Left lung (tissue), 10 donors: ENCODE results near the gene NSRP1. TPM values are rescaled to one million over a fixed set of nuclear protein-coding genes. Genes with fewer than 3 reads are reported as not detected.

ENCODE experiments used
- ATAC-seq: fragments of 200-7000 bp; cut with Tn5 transposase; one replicate; pipeline ENCODE4 v1.9.1; 2020; ENCODE audit warnings: moderate library complexity
- DNase-seq, 4 donors: peaks; one replicate each; pipeline ENCODE4 v3.0.0-alpha.2; 2013 to 2020
- H3K27ac ChIP-seq, 2 donors: fragments of 200-600 bp; sonication (generic) in 1 of 2; one replicate each; pipeline versions ENCODE4 v1.5.0 to v1.8.0; 2020 to 2021
- H3K27me3 ChIP-seq, 2 donors: fragments of 200-600 bp; sonication (generic) in 1 of 2; one replicate each; pipeline versions ENCODE4 v1.5.0 to v1.8.0; 2020 to 2021
- H3K36me3 ChIP-seq, 2 donors: fragments of 200-600 bp; sonication (generic) in 1 of 2; one replicate each; pipeline versions ENCODE4 v1.5.0 to v1.8.0; 2020 to 2021
- H3K4me1 ChIP-seq, 2 donors: fragments of 200-600 bp; one replicate each; pipeline ENCODE4 v1.8.0; 2021
- H3K4me3 ChIP-seq, 2 donors: fragments of 200-600 bp; sonication (generic) in 1 of 2; one replicate each; pipeline versions ENCODE4 v1.5.0 to v1.8.0; 2020 to 2021; ENCODE audit warnings: mild to moderate bottlenecking in 1 of 2
- H3K9me3 ChIP-seq, 2 donors: fragments of 200-600 bp; sonication (generic) in 1 of 2; one replicate each; pipeline versions ENCODE4 v1.5.0 to v1.8.0; 2020 to 2021
- intact Hi-C, 2 donors: fragments of 100-400 bp; cut with DNase I; formaldehyde crosslinking; loops; one replicate each; pipeline versions ENCODE4 v1.11.2 to v1.14.2; 2022
- polyA plus RNA-seq, 6 donors: library from polyadenylated mRNA; unstranded; fragments of 120-200 nt; gene quantifications; one replicate each; pipeline ENCODE4 v1.2.1, GENCODE V29; 2013; ENCODE audit not compliant: insufficient read length in 6 of 6
- total RNA-seq, 2 donors: library from RNA; stranded (reverse); fragmentation: NEBNext Ultra II Directional; extraction: Animal tissue kit (Norgen Biotek cat#: 25700); gene quantifications; one replicate each; pipeline ENCODE4 v1.2.1, GENCODE V29; 2021
- TF ChIP-seq, protein P1 (sequence below), 2 donors: fragments of 200-600 bp; sonication (generic) in 1 of 2; IDR thresholded peaks; one replicate each; pipeline versions ENCODE4 v1.5.0 to v1.8.0; 2021; ENCODE audit warnings: antibody characterized with exemption in 2 of 2
- donor health status: DM: no; HTN: yes; CAD: no.
- donor health status: DM: no; HTN: no; CAD: no.

The NSRP1 gene
- total and polyA plus RNA-seq, 8 donors: 17.7 to 42.8 (median 38.9) TPM

DNA sequence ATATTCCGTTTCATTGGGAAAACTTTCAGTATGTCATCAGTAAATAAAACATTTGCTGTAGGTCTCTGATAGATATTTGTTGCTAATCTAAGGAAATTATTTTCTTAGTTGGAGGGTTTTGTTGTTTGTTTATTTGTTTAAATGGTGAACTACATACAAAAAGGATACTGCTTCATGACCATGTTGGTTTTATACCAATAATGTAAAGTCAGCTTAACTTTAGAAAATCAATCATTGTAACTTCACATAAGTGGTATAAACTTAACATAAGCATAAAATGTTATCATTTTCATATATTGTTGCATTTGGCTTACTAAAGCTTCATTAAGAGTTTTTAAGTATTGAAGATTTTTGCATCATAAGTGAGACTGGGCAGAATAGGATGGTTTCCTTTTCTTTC, 57.9 kb downstream of the NSRP1 start:
- Histone ChIP-seq H3K9me3 (no peaks in the 10 kb centered on the region), H3K4me3 (no peak overlapping the region), H3K27me3 (no peaks in the 10 kb centered on the region), H3K36me3 (peaks cover 0 to 56% of the 10 kb centered on the region in 2 donors), H3K27ac (no peak overlapping the region), H3K4me1 (no peaks in the 10 kb centered on the region)
- TF ChIP-seq, protein P1, sequence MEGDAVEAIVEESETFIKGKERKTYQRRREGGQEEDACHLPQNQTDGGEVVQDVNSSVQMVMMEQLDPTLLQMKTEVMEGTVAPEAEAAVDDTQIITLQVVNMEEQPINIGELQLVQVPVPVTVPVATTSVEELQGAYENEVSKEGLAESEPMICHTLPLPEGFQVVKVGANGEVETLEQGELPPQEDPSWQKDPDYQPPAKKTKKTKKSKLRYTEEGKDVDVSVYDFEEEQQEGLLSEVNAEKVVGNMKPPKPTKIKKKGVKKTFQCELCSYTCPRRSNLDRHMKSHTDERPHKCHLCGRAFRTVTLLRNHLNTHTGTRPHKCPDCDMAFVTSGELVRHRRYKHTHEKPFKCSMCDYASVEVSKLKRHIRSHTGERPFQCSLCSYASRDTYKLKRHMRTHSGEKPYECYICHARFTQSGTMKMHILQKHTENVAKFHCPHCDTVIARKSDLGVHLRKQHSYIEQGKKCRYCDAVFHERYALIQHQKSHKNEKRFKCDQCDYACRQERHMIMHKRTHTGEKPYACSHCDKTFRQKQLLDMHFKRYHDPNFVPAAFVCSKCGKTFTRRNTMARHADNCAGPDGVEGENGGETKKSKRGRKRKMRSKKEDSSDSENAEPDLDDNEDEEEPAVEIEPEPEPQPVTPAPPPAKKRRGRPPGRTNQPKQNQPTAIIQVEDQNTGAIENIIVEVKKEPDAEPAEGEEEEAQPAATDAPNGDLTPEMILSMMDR (IDR thresholded peaks at IDR 0.05): no peak
- intact Hi-C loops: no loop called here
- no peak for ATAC-seq
- DNase-seq: no peak

DNA sequence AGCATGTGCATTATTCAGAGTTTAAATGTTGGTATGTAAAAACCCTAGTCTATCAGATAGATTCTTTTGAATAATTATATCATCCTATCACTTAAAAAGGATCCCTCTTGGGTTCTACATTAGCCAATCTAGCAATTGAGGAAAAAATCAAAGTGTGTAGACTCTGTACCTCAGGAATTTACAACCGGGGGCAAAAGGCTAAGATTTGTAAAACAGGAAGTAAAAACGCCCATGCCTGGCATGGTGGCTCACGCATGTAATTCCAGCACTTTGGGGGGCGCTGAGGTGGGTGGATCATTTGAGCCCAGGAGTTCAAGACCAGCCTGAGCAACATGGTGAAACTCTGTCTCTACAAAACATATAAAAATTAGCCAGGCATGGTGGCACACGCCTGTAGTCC, 60.2 kb downstream of the NSRP1 start:
- intact Hi-C loops: no loop called here
- Histone ChIP-seq H3K4me3 (no peak overlapping the region), H3K4me1 (no peaks in the 10 kb centered on the region), H3K27me3 (no peaks in the 10 kb centered on the region), H3K36me3 (peaks cover 0 to 79% of the 10 kb centered on the region in 2 donors), H3K9me3 (no peaks in the 10 kb centered on the region), H3K27ac (no peak overlapping the region)
- ATAC-seq (no peak), DNase-seq (no peak)
- TF ChIP-seq, protein P1 (IDR thresholded peaks at IDR 0.05): no peak

DNA sequence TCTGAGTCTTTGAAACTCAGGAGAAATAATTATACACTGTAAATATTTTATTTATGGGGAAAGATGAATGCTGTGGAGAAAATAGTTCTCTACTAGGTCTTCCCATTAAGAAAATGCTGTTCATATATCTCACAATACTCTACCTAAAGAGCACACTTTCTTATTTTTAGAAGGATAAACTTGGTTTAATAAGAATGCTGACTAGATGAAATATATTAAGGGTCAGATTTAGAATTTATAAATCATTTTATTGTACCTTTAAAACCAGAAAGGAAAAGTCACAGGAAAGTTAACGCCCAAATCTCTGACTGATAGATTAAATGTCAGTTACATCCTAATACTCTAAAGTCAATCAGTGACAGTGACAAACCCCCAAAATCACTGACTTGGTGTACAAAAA, 70.1 kb downstream of the NSRP1 start:
- H3K4me3 ChIP-seq: no peak overlapping the region
- H3K4me1 ChIP-seq: no peaks in the 10 kb centered on the region
- ATAC-seq (no peak), DNase-seq (no peak)
- no peaks in the 10 kb centered on the region for H3K9me3 ChIP-seq
- no peaks in the 10 kb centered on the region for H3K27me3 ChIP-seq
- intact Hi-C loops: no loop called here
- peaks cover 0 to 43% of the 10 kb centered on the region in 2 donors for H3K36me3 ChIP-seq
- no peak overlapping the region for H3K27ac ChIP-seq
- TF ChIP-seq, protein P1 (IDR thresholded peaks at IDR 0.05): no peak

DNA sequence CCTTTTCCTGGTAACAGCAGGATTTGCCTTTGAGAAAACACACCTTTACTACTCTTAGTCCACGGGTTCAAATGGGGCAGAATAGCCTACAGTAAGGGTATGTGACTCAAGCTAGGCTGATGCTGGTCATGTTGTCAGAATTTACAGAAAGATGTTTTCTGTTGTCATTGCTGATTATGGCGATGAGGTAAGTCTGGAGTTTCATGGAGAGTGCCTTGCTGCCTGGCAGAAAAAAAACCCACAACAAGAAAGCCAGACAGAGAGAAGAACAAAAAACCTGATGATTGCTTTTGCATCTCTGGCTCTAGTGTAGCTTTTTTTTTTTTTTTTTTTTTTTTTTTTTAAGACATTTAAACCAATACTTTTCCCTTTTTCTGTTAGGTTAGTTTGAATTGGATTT, 71.0 kb downstream of the NSRP1 start:
- intact Hi-C loops: no loop called here
- H3K9me3 ChIP-seq: no peaks in the 10 kb centered on the region
- H3K27ac ChIP-seq: no peak overlapping the region

DNA sequence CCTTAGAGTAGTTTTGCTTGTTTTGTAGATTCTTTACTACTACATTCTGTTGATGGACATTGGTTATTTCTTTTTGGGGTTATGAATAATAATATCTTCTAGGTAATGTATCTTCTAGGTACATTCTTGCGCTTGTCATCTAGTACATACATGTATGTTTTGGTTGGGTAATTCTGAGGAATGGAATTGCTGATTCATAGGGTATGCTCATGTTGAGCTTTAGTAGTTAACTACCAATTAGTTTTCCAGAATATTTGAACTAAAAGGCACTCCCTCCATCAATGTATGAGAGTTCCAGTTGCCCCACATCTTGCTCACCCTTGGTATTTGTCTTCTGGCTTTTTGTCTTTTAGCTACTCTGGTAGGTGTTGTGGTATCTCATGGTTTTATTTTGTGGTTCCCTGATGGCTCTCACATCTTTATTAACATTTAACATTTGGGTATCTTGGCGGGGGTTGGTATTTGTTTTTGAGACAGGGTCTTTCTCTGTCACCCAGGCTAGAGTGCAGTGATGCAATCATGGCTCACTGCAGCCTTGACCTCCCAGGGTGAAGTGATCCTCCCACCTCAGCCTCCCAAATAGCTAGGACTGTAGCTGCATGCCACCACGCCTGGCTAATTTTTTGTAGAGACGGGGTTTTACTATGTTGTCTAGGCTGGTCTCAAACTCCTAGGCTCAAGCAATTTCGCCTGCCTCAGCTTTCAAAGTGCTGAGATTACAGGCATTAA, 71.8 kb downstream of the NSRP1 start:
- no peak for DNase-seq
- intact Hi-C loops: no loop called here
- H3K9me3 ChIP-seq: no peaks in the 10 kb centered on the region

More for the DNA sequence above, 71.0 kb downstream of the NSRP1 start:
- Histone ChIP-seq H3K4me3 (no peak overlapping the region), H3K36me3 (peaks cover 0 to 35% of the 10 kb centered on the region in 2 donors), H3K4me1 (no peaks in the 10 kb centered on the region), H3K27me3 (no peaks in the 10 kb centered on the region)
- DNase-seq: no peak
- no peak for ATAC-seq
- TF ChIP-seq, protein P1 (IDR thresholded peaks at IDR 0.05): no peak

More for the DNA sequence above, 71.8 kb downstream of the NSRP1 start:
- Histone ChIP-seq H3K27ac (no peak overlapping the region), H3K36me3 (peaks cover 0 to 27% of the 10 kb centered on the region in 2 donors), H3K4me3 (no peak overlapping the region), H3K4me1 (no peaks in the 10 kb centered on the region), H3K27me3 (no peaks in the 10 kb centered on the region)
- ATAC-seq: no peak
- TF ChIP-seq, protein P1 (IDR thresholded peaks at IDR 0.05): no peak
